Urothelium cell line (cell line): ENCODE measurements around the gene FZD4.
"Not testable (repeated sequence)": the region's sequence is repeated elsewhere in the genome, so short reads cannot be mapped to it uniquely, and the experiment has no call there.

Experiments used
- DNase-seq: peaks from one replicate; pipeline ENCODE4 v3.0.0; 2011; ENCODE audit warnings: low spot score, mixed read lengths
- FAIRE-seq: peaks from 2 replicates; lab custom pipeline; 2011; peaks lifted over from hg19 to GRCh38; lab: Jason Lieb, UNC

FZD4 gene

GRCh38 chr11:86977441-86978050 is 22.4 kb upstream of the FZD4 start:
- DNase-seq: no peak
- FAIRE-seq: no peak

GRCh38 chr11:86972734-86973133 is 17.5 kb upstream of the FZD4 start:
- no peak for FAIRE-seq
- DNase-seq: no peak

DNA sequence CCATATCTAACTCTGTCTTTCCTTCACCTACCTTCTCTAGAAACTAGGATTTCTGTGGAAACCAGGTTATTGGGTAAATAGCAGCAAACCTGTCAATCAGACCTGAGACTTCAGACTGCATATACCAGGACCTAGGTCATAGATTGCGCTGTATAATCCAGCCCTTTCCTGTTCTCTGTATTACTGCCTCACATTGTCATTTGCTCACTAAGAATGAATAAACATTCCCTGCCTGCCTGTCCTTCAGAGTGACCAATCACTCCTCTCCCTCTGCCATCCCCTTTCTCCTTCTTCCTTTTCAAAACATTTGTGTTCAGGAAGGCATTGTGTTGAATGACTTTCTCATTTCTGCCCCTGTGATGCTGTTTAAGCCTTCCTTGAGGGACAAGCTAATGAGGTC is 14.1 kb upstream of the FZD4 start:
- FAIRE-seq: no peak
- DNase-seq: no peak

DNA sequence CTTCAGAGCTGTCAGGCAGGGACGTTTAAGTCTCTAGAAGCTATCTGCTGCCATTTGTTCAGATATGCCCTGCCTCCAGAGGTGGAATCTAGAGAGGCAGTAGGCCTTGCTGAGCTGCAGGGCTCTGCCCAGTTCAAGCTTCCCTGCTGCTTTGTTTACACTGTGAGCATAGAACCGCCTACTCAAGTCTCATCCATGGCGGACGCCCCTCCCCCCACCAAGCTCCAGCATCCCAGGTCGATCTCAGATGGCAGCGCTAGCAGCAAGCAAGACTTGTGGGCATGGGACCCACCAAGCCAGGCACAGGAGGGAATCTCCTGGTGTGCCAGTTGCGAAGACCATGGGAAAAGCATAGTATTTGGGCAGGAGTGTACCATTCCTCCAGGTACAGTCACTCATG is 12.4 kb upstream of the FZD4 start:
- DNase-seq, FAIRE-seq: not testable (repeated sequence)

DNA sequence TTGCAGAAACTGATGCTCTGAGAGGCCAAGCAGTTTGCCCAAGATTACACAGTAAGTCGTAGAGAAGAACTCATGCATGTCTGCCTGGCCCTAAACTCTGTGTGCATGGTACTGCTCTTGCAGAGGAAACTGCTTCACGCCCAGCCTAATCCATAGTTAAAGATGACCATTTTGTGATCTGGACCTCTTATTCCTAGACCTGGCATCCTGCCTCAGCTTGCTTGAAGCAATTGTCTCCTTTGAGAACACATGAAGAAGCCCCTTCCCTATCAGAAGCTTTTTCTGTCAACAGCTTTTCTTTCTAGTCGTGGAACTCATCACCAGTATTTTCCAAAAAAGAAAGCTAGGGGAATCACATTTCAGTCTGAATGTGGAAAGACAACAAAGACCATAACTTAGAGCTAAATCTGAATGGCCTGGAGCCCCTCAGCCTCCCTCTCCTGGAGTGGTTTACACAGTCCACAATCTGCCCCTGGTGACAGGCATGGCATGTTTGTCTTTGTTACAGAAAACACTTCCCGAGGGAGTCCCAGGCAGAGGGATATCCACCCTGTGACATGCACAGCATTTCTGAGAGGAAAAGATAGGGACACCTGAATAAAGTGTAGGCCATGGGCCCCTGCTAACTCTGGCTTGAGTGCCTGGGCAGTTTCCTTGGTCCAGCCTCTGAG is 2.9 kb upstream of the FZD4 start:
- DNase-seq: no peak
- FAIRE-seq: no peak

DNA sequence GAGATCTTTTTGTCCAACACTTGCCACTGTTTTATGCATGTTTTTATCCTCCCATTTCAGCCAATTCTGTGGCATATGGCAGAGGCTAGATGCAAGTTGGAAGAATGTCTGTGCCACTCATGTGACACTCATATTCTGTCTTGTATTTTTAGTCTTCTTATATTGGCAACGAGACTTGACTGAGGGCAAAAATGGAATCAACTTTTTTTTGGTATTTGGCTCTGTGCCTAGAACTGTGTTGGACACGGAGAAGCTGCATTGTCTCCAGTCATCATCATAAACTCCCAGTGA is 1.7 kb upstream of the FZD4 start:
- DNase-seq: no peak
- no peak for FAIRE-seq

GRCh38 chr11:86955111-86955360 is 159 bp downstream of the FZD4 start:
- FAIRE-seq (no peak), DNase-seq (no peak)

GRCh38 chr11:86954269-86955110 is 705 bp downstream of the FZD4 start:
- peak; percentile 31 for DNase-seq
- FAIRE-seq: no peak

- FAIRE-seq: no peak
- DNase-seq: no peak
Measured at GRCh38 chr11:86952221-86952875, 2.8 kb downstream of the FZD4 start.

- no peak for DNase-seq
- FAIRE-seq: no peak
Measured at GRCh38 chr11:86951706-86952105, 3.5 kb downstream of the FZD4 start.

DNA sequence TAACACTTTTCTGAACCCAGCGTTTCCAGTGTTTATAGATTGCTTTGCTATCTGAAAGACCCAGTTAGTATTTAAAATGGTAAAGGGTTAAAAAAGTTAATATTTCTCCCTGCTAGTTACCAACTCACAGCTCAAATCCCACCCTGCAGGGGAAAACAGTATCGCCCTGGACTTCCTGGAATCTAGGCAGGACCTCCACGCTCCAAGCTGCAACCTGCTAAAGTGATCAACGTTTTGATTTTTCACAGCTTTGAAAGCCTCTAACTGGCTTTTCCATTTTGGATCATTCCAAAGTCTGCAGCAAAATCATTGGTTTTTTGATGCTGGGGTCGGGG is 4.6 kb downstream of the FZD4 start:
- FAIRE-seq (no peak), DNase-seq (no peak)

- FAIRE-seq (no peak), DNase-seq (no peak)
Measured at GRCh38 chr11:86949995-86950660, 5.1 kb downstream of the FZD4 start.

- DNase-seq: no peak
- no peak for FAIRE-seq
Measured at GRCh38 chr11:86948733-86949132, 6.5 kb downstream of the FZD4 start.

DNA sequence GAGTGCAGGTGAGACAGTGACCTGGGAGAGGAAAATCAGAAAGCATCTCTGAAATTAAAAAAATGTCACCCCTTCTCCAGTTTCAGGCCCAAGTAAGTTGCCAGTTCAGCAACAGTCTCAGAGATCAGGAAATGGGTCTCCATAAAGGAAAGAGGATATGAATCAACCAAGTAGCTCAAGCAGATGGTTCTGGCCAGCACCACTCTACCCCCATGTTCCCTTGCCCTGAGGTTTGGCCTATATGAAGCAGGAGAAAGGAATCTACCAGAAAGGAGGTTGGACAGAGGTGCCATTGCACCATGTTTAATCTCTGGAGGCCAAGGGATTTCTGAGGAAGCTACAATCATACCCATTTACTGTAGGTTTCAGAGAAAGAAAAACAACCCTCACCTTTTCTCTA is 7.7 kb downstream of the FZD4 start:
- DNase-seq (no peak), FAIRE-seq (no peak)

GRCh38 chr11:86943505-86943904 is 11.7 kb downstream of the FZD4 start:
- not testable (repeated sequence) for FAIRE-seq, DNase-seq

- no peak for DNase-seq
- FAIRE-seq: no peak
Measured at GRCh38 chr11:86941871-86942599, 13.2 kb downstream of the FZD4 start.

DNA sequence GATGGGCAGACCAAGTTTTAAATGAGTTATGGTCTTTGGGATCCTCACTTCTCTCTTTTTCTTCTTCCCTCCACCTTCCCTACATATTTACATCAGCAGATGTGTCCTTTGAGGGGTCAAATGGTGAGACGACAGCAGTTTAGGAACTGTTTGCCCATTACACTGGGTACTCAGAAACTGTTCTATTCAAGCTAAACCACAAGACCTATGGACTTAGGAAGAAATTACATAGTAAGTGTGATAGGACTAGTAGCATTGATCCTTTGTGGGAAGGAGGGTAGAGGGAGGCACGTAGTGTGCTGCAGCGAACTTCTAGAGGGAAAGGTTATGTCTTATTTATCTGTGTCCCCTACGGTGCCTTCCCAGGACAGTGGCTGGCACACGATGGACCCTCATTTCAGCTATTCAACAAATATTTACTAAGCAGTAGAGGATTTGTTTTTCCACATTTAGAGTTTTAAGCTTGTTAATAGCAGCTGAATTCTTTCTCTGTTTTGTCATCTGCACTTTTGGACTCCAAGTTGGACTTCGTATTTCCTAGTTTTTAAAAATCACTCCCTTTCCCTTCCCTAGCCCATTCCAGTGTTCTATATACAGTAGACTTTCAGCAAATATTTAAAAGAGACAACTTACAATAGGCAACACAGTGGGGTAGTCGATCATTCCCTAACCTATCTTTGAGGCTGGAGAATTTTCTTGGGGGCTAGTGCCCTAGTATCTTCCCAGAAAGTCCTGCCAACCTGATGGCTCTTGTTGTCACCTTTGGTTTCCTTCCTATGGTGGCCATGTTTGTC is 13.9 kb downstream of the FZD4 start:
- FAIRE-seq: no peak
- no peak for DNase-seq

DNA sequence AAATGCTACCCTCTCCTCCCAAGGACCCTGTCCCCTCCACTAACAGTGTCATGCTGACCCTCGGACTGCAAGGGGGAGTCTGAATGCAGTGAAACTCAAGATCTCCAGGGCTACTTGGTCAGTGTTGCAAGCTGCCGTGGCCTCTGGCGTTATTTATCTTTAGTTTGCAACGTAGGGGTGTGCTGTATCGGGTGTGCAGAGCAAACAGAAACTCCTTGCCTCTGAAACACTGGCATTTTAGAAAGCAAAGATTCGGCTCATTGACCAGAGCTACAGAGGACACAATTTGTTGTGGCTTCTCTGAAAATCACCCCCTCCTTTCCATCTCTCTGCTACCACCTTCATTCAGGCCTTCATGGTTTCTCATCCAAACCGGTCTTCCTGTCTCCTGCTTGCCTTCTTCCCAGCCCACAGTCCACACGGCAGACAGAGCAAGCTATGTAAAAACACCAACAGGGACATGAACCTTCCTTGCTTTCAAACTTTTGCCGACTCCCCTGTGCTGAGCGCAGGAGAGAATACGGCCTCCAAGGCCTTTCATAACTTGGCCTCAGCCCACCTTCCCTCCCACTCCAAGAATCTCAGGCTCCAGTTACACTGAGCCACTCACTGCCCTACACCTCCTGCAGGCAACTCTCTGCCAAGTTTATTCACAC is 14.9 kb downstream of the FZD4 start:
- no peak for FAIRE-seq
- no peak for DNase-seq
